Stomach (tissue), 9 donors: ENCODE results near the gene MED10. TPM values are rescaled to one million over a fixed set of nuclear protein-coding genes. Genes with fewer than 3 reads are reported as not detected.

Experiments used
- DNase-seq, 2 donors: peaks; one replicate each; pipeline versions ENCODE4 v3.0.0 to v3.0.0-alpha.2; 2013 to 2019
- H3K27ac ChIP-seq, 5 donors: fragments of 200-600 bp in 4 of 5; sonication (generic) in 4 of 5; one replicate each; pipeline ENCODE4 v1.5.1; 2013 to 2019; ENCODE audit warnings: mild to moderate bottlenecking in 1 of 5, moderate library complexity in 1 of 5
- H3K27me3 ChIP-seq, 3 donors: fragments of 200-600 bp; sonication (generic); one replicate each; pipeline ENCODE4 v1.5.1; 2017 to 2019; ENCODE audit warnings: mixed run types in 1 of 3
- H3K36me3 ChIP-seq, 4 donors: fragments of 200-600 bp; sonication (generic); 1 replicate in 3 of 4; 2 replicates in 1 of 4; pipeline ENCODE4 v1.5.1; 2016 to 2019
- H3K4me1 ChIP-seq, 4 donors: fragments of 200-600 bp; sonication (generic); one replicate each; pipeline ENCODE4 v1.5.1; 2016 to 2019
- H3K4me3 ChIP-seq, 4 donors: fragments of 200-600 bp; sonication (generic) in 3 of 4; one replicate each; pipeline ENCODE4 v1.5.1; 2016 to 2019; ENCODE audit warnings: mild to moderate bottlenecking in 1 of 4
- H3K9me3 ChIP-seq, 4 donors: fragments of 200-600 bp; sonication (generic); one replicate each; pipeline ENCODE4 v1.5.1; 2016 to 2019
- CTCF ChIP-seq, 7 experiments: fragments of 450-650 bp in 4 of 7; fragments of 200-600 bp in 3 of 7; sonication (generic) in 3 of 7; IDR thresholded peaks; one replicate each; pipeline ENCODE4 v1.5.1; 2016 to 2019; ENCODE audit warnings: antibody characterized with exemption in 7 of 7, control low read depth in 2 of 7, mild to moderate bottlenecking in 1 of 7
- EP300 ChIP-seq: sonication (generic); formaldehyde crosslinking; IDR thresholded peaks from one replicate; pipeline ENCODE4 v1.6.1; 2017; ENCODE audit warnings: antibody characterized with exemption
- POLR2A ChIP-seq, 4 donors: fragments of 450-650 bp; IDR thresholded peaks; one replicate each; pipeline ENCODE4 v1.6.1; 2016; ENCODE audit warnings: antibody characterized with exemption in 4 of 4, control low read depth in 2 of 4, mild to moderate bottlenecking in 1 of 4, moderate library complexity in 1 of 4
- POLR2AphosphoS5 ChIP-seq, 3 donors: sonication (generic); formaldehyde crosslinking; IDR thresholded peaks; one replicate each; pipeline ENCODE4 v1.6.1; 2016; ENCODE audit warnings: antibody characterized with exemption in 3 of 3
- WGBS, 5 donors: extraction: QIAGEN DNeasy Blood & Tissue Kit in 3 of 5; methylation state at CpG; one replicate each; pipeline versions ENCODE4 v1.1.5 to v1.1.7; 2013 to 2018; 5-methylcytosine and 5-hydroxymethylcytosine counted together
- intact Hi-C: fragments of 100-400 bp; cut with DNase I; formaldehyde crosslinking; loops from one replicate; pipeline ENCODE4 v1.15.1; 2023; ENCODE audit warnings: low total_unique reads
- polyA plus RNA-seq, 3 donors: library from polyadenylated mRNA; stranded (reverse); fragments of 200-250 nt; gene quantifications; one replicate each; pipeline ENCODE4 v1.2.3, GENCODE V29; 2013
- total RNA-seq, 5 donors: library from RNA; depleted of rRNA; stranded (reverse); fragments of >200 nt; gene quantifications; one replicate each; pipeline versions ENCODE4 v1.1.0 to v1.2.3, GENCODE V29; 2014 to 2016
- donor health status: healthy with polysubstance abuse.
- donor health status: Bipolar disorder and iron deficiency.
- donor health status: healthy.

The MED10 gene
- total and polyA plus RNA-seq, 8 donors = 17.5 to 104 (median 34.3) TPM

GRCh38 chr5:6340100-6340499 lies 38.2 kb downstream of the MED10 start:
- intact Hi-C loops = no loop called here
- H3K27me3 ChIP-seq = no peaks in the 10 kb centered on the region
- TF ChIP-seq POLR2AphosphoS5 (IDR thresholded peaks at IDR 0.05) (no peak), EP300 (no peak), POLR2A (IDR thresholded peaks at IDR 0.05) (no peak), CTCF (IDR thresholded peaks at IDR 0.05) (no peak)
- H3K36me3 ChIP-seq = peaks cover 0 to 8% (median 0%) of the 10 kb centered on the region in 4 donors
- no peak for DNase-seq
- 89 to 100% (median 92%) methylated on average over 1 of the region's 1 CpG for WGBS, 5 donors
- H3K4me1 ChIP-seq = no peaks in the 10 kb centered on the region
- no peak overlapping the region for H3K27ac ChIP-seq
- no peaks in the 10 kb centered on the region for H3K9me3 ChIP-seq
- no peak overlapping the region for H3K4me3 ChIP-seq

- WGBS, 5 donors = 89 to 98% (median 92%) methylated on average over 3 to 4 of the region's 4 CpGs
- Histone ChIP-seq H3K27me3 (no peaks in the 10 kb centered on the region), H3K4me1 (no peaks in the 10 kb centered on the region), H3K36me3 (peaks cover 0 to 21% (median 0%) of the 10 kb centered on the region in 4 donors), H3K27ac (no peak overlapping the region), H3K9me3 (no peaks in the 10 kb centered on the region), H3K4me3 (no peak overlapping the region)
- DNase-seq = no peak
- TF ChIP-seq POLR2AphosphoS5 (IDR thresholded peaks at IDR 0.05) (no peak), EP300 (no peak), POLR2A (IDR thresholded peaks at IDR 0.05) (no peak), CTCF (IDR thresholded peaks at IDR 0.05) (no peak)
- intact Hi-C loops = no loop called here
These were observed 39.5 kb downstream of the MED10 start for GRCh38 chr5:6338871-6339270.

GRCh38 chr5:6338135-6338534 lies 40.2 kb downstream of the MED10 start:
- Histone ChIP-seq H3K4me1 (no peaks in the 10 kb centered on the region), H3K9me3 (no peaks in the 10 kb centered on the region), H3K4me3 (no peak overlapping the region), H3K27me3 (no peaks in the 10 kb centered on the region), H3K27ac (no peak overlapping the region), H3K36me3 (peaks cover 0 to 28% (median 2%) of the 10 kb centered on the region in 4 donors)
- DNase-seq = no peak
- intact Hi-C loops = no loop called here
- WGBS, 5 donors = 76 to 84% (median 79%) methylated on average over 3 of the region's 3 CpGs
- TF ChIP-seq CTCF (IDR thresholded peaks at IDR 0.05) = no peak
- TF ChIP-seq POLR2A (IDR thresholded peaks at IDR 0.05) = no peak
- no peak for TF ChIP-seq POLR2AphosphoS5 (IDR thresholded peaks at IDR 0.05)
- TF ChIP-seq EP300 = no peak

GRCh38 chr5:6333182-6333905 lies 45.0 kb downstream of the MED10 start:
- H3K4me1 ChIP-seq = no peaks in the 10 kb centered on the region
- H3K27ac ChIP-seq = no peak overlapping the region
- WGBS, 5 donors = 87 to 92% (median 90%) methylated on average over 5 of the region's 5 CpGs
- H3K9me3 ChIP-seq = peaks cover 0 to 24% (median 18%) of the 10 kb centered on the region in 4 donors
- no peak overlapping the region for H3K4me3 ChIP-seq
- peaks cover 0 to 47% (median 5%) of the 10 kb centered on the region in 4 donors for H3K36me3 ChIP-seq
- TF ChIP-seq POLR2A (IDR thresholded peaks at IDR 0.05) = no peak
- TF ChIP-seq CTCF (IDR thresholded peaks at IDR 0.05) = no peak
- TF ChIP-seq EP300 = no peak
- TF ChIP-seq POLR2AphosphoS5 (IDR thresholded peaks at IDR 0.05) = no peak
- DNase-seq = no peak
- no peaks in the 10 kb centered on the region for H3K27me3 ChIP-seq
- intact Hi-C loops = no loop called here
